HG03521 (cell line): ENCODE data around the gene TRIP6.

ENCODE experiments used
- ATAC-seq: cut with Tn5 transposase; IDR thresholded peaks from one replicate; pipeline ENCODE4 v1.9.1; 2021; ENCODE audit warnings: mild to moderate bottlenecking, moderate library complexity; ENCODE audit not compliant: unreplicated experiment

TRIP6 gene, protein sequence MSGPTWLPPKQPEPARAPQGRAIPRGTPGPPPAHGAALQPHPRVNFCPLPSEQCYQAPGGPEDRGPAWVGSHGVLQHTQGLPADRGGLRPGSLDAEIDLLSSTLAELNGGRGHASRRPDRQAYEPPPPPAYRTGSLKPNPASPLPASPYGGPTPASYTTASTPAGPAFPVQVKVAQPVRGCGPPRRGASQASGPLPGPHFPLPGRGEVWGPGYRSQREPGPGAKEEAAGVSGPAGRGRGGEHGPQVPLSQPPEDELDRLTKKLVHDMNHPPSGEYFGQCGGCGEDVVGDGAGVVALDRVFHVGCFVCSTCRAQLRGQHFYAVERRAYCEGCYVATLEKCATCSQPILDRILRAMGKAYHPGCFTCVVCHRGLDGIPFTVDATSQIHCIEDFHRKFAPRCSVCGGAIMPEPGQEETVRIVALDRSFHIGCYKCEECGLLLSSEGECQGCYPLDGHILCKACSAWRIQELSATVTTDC

DNA sequence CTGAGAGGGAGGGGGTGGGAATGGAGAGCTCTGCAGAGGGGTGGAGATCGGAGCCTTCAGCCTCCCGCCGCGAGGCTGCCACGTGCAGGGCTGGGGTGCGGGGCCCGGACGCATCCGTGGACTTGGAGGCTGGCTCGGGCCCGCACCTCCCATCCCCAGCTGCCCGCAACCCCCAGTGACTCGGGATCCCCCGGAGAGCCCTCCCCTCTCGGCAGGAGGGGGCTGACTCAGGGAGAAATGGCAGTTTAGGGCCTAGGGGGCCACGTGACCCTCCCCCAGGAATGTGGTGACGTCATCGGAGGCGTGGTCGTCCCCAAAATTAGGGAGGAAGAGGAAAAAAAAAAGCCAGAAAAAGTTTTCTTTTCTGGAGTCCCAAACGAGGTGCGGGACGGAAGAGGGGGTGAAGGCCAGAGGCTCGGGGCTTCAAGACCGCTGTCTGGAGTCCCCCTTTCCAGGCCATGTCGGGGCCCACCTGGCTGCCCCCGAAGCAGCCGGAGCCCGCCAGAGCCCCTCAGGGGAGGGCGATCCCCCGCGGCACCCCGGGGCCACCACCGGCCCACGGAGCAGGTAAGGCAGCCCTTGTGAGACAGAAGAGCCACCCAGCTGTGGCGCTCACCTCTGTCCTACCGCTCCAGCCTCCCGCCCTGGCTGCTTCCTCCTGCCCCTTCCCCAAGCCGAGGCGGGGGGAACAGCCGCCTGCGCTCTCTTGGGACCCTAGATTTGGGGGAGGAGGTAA, at the start of gene TRIP6:
TSS of gene TRIP6 (plus strand) at position 348 of the 736 bp plus-strand sequence. CDS start at position 459, 111 bp downstream.
- ATAC-seq = no peak

DNA sequence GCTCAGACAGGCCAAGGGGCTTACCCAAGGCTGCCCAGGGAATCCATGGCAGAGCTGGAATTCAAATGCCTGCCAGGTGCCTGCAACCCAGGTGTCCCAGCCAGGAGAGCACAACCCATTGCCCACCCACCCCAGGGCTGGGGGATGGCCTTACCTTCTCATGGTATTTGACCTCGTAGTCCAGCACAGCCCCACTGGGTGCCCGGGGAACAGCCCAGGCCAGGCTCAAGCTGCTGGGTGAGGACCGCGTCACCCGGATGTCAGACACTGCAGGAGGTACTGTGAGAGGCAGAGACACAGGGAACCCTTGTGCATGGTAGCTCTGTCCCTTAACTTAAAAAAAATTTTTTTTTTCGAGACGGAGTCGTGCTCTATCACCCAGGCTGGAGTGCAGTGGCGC, 48.8 kb upstream of the TRIP6 start:
- ATAC-seq = no peak

DNA sequence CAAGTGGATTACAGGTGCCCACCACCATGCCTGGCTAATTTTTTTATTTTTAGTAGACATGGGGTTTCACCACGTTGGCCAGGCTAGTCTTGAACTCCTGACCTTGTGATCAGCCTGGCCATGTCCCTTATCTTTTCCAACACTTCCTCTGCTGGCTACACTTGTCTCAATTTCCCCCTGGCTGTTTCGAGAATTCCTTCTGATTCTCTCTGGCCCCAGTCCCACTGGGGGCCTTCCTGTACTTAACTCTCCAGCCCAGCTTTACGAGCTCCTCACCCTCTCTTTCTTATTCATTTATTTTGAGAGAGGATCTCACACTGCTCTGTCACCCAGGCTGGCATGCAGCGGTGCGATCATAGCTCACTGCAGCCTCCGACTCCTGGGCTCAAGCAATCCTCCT, 48.4 kb upstream of the TRIP6 start:
- ATAC-seq = no peak

DNA sequence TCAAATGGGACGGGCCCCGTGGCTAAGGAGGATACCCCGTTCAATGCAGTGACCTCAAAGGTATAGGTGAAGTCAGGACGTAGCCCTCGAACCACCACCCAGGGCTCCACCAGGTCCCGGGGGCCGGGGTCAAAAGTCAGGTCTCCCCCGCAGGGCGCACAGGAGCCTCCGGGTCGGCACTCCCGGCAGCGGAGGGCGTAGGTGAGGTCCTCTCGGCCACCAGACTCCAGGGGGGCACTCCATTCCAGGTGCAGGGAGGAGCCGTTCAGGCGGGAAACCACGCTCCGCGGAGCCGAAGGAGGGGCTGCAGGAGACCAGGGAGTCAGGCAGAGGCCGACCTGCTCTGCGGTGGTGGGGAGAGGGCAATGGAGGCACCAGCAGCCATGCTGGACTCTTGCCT, 47.6 kb upstream of the TRIP6 start:
- no peak for ATAC-seq

DNA sequence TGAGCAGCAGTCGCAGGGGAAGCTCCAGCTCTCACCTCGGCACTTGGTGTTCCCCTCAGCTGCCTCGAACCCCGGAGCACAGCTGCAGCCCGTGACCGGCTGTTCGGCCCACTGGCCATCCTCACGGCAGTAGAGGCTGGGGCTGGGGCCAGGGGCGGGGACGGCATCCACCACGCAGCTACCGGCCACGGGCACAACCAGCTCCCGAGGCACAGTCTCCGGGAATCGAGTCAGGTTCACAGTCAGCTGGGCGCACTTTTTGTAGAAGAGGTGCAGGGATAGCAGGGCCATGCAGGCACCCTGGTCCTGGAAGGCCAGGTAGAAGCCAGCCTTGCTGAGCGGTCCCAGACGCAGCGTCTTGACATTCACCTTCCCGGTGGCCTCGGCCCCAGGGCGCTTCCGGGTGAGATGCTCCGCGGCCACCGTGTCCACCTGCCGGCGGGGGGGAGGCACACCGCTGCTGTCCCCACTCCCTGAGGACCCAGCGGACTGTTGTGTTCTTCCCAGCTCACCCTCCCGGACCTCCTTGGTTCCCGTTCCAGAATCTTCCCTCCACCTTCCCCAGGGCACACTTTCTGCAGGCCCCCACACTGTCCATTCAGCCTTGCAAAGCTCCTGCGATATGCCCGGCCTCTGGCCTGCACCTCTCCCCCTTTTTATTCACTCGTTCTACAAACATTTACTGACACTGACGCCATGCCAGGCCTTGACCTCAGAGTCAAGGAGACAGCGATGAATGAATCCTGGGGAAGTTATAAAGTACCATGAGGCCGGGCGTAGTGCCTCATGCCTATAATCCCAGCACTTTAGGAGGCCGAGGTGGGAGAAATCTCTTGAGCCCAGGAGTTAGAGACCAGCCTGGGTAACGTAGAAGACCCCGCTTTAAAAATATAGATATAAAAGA, 44.7 kb upstream of the TRIP6 start:
- ATAC-seq = no peak

DNA sequence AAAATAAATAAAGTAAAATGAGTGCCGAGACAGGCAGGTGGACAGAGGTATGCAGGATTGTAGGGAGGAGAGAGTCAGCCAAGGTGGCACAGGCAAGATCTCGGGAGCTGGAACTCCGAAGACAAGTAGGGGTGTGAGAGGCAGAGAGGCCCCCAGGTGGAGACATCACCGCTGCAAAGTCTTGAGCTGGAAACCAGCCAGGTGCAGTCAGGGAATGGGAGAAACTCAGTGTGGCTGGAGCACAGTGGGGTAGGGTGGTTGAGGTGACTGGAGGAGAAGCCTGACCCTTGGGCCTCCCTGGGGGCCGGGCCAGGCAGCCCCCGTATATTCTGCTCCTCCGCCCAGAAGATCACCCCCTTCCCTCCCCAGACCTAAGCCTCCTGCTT, 44.1 kb upstream of the TRIP6 start:
- ATAC-seq = no peak

DNA sequence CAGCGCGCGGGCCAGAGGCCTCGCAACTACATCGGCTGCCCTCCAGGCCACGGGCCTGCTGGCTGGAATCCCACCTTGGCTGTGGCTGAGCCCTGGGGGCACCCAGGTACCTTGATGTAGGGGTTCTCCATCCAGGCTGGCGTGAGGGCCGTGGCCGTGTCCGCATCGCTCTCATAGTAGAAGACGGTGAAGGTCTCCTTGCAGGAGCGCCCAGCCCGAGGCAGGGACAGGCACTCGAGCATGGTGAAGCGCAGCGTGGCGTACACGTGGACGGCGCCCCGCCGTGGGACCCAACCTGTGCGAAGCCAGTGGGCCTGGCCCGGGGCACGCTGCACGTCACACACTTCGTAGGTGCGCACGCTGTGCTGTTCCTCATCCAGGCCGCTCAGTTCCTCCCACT, 43.7 kb upstream of the TRIP6 start:
- ATAC-seq = no peak

DNA sequence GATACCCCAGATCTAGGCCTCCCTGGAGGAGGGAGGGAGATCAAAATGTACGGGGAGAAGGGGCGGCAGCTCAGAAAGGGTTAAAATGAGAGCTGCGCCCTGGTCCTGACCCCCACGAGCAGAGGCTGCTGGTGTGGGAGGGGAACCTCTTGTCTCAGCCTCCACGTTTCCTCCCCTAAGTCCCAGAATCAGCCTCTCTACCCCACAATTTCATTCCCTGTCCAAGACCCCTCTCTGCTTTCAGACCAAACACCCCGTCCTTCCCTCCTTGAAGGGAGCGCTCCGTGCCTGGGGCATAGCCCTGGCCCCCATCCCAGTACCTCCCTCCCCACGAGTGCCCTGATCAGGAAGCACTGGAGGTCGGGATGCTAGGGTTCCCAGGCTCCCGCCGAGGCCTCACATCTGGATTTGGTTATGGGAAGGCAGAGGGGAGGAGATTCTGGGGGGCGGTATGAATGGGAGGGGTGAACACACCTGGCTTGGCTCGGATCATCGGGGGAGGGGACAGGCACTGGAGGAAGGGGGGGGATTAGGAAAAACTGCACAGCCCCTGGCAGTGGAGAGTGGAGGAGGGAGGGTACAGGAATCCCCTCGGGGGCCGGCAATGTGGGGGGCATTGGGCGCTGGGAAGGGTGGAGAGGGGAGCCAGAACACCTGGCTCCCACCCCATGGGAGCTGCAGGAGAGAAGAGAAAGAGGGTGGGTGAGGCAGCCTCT, 42.5 kb upstream of the TRIP6 start:
- no peak for ATAC-seq

DNA sequence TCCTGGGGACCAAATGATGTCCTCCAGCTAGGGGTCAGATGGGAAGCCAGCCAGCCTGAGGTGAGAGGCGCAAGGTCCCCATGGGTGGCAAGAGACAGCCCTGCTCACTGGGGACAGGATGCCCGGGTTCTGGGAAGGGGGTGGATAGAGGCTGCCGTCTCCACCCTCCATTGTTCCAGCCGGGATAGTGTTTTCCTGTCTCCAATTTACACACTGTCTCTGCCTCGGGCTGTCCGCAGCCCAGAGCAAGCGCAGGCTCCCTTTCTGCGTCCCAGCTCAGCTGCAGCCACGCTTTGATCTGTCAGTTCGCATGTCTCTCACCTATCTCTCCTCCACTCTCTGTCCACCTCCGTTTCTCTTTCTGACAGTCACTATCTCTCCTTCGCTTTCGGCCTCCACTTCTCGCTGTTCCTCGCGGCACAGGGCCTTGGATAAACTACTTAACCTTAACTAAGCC, 41.9 kb upstream of the TRIP6 start:
- ATAC-seq = no peak

DNA sequence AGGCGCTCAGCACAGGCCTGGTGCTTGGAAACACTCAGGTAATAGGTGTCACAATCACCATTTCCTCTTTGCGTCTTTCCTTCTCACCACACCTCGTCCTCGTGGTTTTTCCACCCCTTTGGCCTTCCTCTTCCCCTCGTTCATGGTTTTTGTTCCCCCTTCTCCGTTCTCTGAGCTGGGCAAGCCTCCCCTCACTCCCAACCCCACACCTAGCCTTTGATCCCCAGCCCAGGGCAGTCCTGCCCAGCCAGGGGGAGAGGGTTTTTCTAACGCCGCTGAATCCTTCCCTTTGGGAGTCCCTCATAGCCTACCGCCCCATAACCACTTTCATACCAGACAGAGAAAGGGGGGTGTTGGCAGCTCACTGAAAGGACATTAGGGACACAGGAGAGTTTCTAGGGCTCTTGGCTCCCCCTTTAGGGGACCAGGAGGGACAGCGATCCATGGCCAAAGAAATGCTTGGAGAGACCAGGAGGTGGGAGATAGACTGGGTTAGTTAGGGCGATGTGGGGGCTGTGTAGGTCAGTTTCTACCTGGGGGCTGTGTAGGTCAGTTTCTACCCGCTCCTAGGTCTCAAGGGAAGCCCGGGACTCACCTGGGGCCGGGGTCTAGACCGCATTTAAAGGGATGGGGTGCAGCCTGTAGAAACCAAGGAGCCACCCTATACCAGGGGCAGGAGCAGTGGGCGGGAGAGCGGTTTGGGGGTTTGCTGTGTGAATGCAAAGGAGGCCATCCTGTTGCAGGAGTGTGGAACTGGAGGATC, 41.3 kb upstream of the TRIP6 start:
- no peak for ATAC-seq

DNA sequence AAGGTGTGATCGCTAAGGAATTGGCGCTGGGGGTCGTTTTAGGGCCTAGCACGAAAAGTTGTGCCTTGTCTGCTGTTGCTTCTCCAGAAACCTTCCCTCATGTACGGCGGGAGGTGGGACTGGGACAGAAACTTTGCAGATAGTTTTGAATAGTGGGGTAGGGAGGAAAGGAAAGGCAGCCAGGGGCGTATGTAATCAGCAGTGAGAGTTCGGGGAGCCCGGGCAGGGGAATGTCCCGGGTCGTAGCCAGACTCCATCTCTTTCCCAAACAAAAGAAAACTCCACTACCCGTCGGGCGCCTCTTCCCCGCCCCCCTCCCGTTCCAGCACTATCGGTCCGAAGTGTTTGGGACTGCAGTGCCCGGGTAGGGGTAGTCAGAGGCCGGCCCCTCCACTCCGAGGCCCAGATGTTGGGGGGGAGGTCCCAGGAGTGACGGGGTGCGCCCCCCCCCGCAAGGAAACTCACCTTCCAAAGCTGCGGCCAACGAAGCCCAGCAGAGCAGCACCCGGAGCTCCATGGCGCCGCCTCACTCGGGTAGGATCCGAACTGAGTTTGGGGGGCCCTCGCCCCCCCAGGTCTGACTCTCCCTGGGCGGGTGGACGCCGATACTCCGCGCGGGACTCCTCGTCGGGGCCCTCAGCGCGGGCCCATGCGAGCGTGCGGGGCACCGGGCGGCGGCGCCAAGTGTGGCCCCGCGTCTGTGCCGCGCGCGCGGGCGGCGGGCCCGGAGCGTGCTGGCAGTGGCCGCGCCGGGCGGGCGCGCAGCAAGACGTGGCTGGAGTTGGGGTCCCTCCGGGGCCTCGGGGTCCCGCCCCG, 40.5 kb upstream of the TRIP6 start:
- no peak for ATAC-seq

DNA sequence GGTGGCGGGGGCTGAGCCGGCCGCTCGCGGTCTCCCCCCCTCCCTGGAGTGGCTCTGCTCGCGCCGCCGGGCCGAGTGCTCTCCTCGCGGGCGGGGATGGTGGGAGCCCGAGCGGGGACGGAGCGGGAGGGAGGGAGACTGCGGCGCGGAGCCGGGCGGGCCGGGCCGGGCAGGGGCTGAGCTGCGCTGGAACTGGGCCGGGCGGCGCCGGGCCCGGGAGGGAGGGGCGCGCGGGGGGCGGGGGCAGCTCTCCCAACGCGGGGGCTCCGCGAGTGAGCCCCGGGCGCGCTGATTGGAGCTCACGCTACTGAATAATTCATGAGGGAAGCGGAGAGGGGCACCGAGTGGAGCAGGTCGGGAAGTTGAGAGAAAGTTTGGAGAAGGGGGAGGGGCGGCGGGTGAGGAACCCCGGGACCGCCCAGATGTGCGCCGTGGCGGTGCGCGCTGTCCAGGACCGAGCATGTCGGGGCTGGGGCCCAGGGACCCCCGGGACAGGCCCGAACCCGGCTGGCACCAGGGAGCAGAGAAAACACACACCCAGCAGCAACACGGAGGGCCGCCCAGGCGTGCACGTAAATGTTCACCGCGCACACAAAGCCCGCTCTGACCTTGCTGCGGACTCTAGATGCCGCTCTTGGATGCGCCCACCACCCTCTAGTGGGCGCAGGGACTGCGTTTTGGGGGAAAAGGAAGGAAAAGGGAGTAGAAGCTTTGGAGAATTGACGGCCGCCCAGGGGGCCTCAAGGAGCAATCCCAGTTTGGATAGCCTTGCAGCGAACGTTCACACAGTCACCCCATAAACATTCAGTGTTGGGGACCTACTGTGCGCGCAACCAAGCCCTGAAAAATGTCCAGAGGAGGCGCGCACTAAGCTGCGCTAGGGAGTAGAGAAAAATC, 39.6 kb upstream of the TRIP6 start, which contains the start of gene EPHB4:
TSS of gene EPHB4 (minus strand) at position 194 of the 897 bp plus-strand sequence. CDS start 493 bp downstream, outside the sequence.
- no peak for ATAC-seq

DNA sequence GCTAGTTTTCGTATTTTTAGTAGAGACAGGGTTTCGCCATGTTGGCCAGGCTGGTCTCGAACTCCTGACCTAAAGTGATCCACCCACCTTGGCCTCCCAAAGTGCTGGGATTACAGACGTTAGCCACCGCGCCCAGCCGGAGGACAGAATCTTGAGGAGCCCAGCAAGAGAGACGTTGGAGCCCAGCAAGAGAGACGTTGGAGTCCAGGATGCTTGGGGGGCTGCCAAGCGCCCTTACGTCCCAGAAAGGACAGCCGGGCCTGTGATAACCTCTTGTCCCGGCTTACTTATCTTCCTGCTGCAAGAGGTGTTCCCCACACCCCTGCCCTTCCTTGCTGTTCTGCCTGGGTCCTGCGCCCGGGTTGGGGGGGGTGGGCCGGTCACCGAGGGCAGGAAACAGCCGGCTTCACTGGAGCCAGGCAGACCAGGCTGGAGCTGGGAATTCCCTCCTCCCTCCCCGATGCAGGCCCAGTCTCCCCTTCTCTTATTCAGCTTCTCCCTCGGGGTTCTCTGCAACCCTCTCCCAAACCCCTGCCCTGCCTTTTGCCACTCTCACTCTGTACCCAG, 38.0 kb upstream of the TRIP6 start:
- no peak for ATAC-seq

DNA sequence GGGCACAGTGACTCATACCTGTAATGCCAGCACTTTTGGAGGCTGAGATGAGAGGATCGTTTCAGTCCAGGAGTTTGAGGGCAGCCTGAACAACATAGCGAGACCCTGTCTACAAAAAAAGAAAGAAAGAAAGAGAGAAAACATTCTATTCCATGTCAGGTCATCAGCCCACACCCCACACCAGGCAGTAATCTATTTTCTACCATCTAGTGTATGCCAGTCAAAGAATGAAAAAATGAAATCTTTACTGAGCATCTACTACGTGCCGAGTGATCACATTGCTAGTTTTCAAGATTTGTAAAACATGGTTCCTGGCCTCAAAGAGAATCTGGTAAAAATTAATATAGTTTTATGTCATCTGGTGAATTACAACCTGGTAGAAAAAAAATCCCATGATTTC, 36.8 kb upstream of the TRIP6 start:
- no peak for ATAC-seq

DNA sequence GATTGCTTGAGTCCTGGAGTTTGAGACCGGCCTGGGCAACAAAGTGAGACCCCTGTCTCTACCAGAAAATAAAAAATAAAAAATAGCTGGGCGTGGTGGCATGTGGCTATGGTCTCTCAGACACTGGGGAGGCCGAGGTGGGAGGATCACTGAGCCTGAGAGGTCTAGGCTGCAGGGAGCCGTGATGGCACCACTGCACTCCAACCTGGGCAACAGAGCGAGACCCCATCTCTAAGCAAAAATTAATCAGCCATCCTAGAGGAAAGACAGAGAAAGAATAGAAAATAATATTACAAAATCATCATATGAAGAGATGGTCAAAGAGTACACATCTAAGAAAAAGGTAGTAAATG, 34.9 kb upstream of the TRIP6 start:
- no peak for ATAC-seq

DNA sequence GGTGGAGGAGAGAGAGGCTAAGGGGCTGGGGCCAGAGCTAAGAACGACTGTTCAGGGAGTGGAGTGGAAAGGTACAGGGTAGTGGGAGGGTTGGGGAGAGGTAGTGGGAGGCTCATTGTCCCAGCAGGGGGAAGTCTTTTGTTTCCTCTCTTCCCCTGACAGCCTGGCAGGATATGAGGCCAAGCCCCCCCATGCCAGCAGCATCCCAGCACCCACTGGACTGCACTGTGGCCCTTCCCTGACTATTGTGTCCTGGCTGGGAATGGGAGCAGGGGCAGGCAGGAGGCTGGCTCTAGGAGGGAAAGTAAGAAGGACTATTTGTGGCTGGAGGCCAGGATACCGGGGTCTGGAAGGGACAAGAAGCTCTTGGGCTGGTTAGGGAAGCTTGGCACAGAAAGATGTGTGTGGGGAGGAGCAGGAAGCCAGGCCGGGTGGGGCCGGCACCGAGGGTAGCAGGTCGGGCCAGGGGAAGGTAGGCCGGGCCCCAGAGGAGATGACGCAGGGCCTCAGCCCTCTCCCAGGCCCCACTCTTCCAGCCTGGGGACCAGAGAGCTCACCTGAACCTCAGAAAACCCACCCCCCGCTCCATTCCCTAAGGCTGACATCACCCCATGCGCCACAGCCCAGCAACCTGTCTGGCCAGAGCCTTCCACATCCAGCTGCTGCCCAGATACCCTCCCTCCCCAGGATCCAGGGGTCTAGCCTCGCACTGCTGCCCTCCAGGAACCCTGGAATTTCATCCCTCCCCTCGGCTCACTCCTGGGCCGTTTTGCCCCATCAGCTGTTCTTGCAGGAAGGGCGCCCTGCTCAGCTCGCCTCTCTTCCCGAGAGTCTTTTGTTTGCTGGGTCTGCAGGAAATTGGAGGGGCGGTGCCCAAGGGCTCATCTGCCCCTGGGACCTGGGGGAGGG, 31.0 kb upstream of the TRIP6 start:
- ATAC-seq = no peak

DNA sequence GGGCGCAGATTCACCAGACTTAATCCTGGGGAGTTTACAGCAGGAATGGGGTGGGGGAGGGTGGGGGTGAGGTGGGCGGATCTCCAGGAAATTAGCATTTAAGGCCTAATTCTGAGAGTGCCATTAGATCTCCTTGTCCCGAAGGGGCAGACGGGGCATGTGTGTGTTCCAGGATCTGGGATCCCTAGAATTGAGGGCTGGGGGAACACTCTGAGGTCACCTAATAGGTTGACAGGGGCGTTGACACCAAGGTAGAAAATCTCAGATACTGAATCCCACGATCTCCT, 30.4 kb upstream of the TRIP6 start:
- ATAC-seq = no peak
